CD4-positive, alpha-beta T cell treated with Interleukin-15 for 1 hour (primary cell): ENCODE data around the gene ADGRG6.

Experiments
- DNase-seq: peaks from one replicate; pipeline ENCODE4 v3.0.0-alpha.2; 2020

The ADGRG6 gene

GRCh38 chr6:142354650-142355049, 52.8 kb downstream of the ADGRG6 start:
- no peak for DNase-seq

GRCh38 chr6:142355520-142356174, 53.8 kb downstream of the ADGRG6 start:
- no peak for DNase-seq

GRCh38 chr6:142356201-142356883, 54.5 kb downstream of the ADGRG6 start:
- no peak for DNase-seq

GRCh38 chr6:142356884-142357225, 55.0 kb downstream of the ADGRG6 start:
- no peak for DNase-seq

- no peak for DNase-seq
Measured at GRCh38 chr6:142357879-142358278, 56.1 kb downstream of the ADGRG6 start.

- DNase-seq = no peak
Measured at GRCh38 chr6:142359271-142359960, 57.6 kb downstream of the ADGRG6 start.

- DNase-seq = no peak
Measured at GRCh38 chr6:142361345-142361744, 59.5 kb downstream of the ADGRG6 start.

GRCh38 chr6:142361779-142362750, 60.3 kb downstream of the ADGRG6 start:
- DNase-seq = no peak

GRCh38 chr6:142367061-142367460, 65.3 kb downstream of the ADGRG6 start:
- no peak for DNase-seq

GRCh38 chr6:142367501-142368018, 65.8 kb downstream of the ADGRG6 start:
- DNase-seq = no peak

GRCh38 chr6:142369266-142369665, 67.5 kb downstream of the ADGRG6 start:
- DNase-seq = no peak

GRCh38 chr6:142372348-142372747, 70.5 kb downstream of the ADGRG6 start:
- no peak for DNase-seq

- no peak for DNase-seq
Measured at GRCh38 chr6:142373268-142374090, 71.7 kb downstream of the ADGRG6 start.

- no peak for DNase-seq
Measured at GRCh38 chr6:142374091-142374770, 72.4 kb downstream of the ADGRG6 start.

- no peak for DNase-seq
Measured at GRCh38 chr6:142374965-142375733, 73.3 kb downstream of the ADGRG6 start.

- no peak for DNase-seq
Measured at GRCh38 chr6:142376115-142376514, 74.3 kb downstream of the ADGRG6 start.

GRCh38 chr6:142376800-142377496, 75.1 kb downstream of the ADGRG6 start:
- no peak for DNase-seq

GRCh38 chr6:142377497-142377848, 75.7 kb downstream of the ADGRG6 start:
- no peak for DNase-seq

- DNase-seq = no peak
Measured at GRCh38 chr6:142378138-142378875, 76.5 kb downstream of the ADGRG6 start.
